OCI-LY7 (cell line): ENCODE results near the gene PARD3B.

Experiments
- CTCF ChIP-seq: fragments of 200-600 bp; sonication (generic); conservative IDR thresholded peaks from 2 replicates; pipeline ENCODE4 v1.5.1; 2014; ENCODE audit warnings: mild to moderate bottlenecking, antibody characterized with exemption, low read length, moderate library complexity, mixed read lengths
- EZH2phosphoT487 ChIP-seq: fragments of 200-600 bp; sonication (generic); IDR thresholded peaks from 2 replicates; pipeline ENCODE4 v1.6.1; 2018; ENCODE audit warnings: low read depth, borderline replicate concordance, mild to moderate bottlenecking, mixed run types, antibody characterized with exemption, low read length, moderate library complexity, mixed read lengths

- TF ChIP-seq EZH2phosphoT487 (no peak), CTCF (no peak)
Observed at GRCh38 chr2:205148755-205149154, 603.5 kb downstream of the PARD3B start.
